Endothelial cell of umbilical vein (primary cell): ENCODE results near the gene RHOBTB1. TPM values are rescaled to one million over a fixed set of nuclear protein-coding genes. Genes with fewer than 3 reads are reported as not detected.
A peak's percentile ranks its signal among the peaks of the same experiment; 100 is the strongest.

Experiments
- BruUV-seq: library from RNA; stranded (reverse); fragments of 400-500 nt; replicated peaks from 2 replicates; lab custom pipeline; 2021; lab: Mats Ljungman, UMichigan
- CTCF ChIA-PET: fragments of 300-600, 350-600 bp; sonication (Branson Sonifier 250); formaldehyde crosslinking; loops from one replicate; lab custom pipeline; 2021; ENCODE audit warnings: antibody characterized with exemption, inconsistent platforms; lab: Charles Lee
- POLR2A ChIA-PET: fragments of 300-600, 350-600 bp; sonication (Branson Sonifier 250); formaldehyde crosslinking; loops from one replicate; lab custom pipeline; 2021; ENCODE audit warnings: antibody characterized with exemption, inconsistent platforms; lab: Charles Lee
- DNase-seq: peaks from one replicate; pipeline ENCODE4 v3.0.0-alpha.2; 2011; ENCODE audit warnings: low read depth, low spot score
- FAIRE-seq: peaks from 2 replicates; lab custom pipeline; 2011; peaks lifted over from hg19 to GRCh38; lab: Jason Lieb, UNC
- H2AFZ ChIP-seq: 2 replicates; pipeline ENCODE4 v1.6.0; 2012; ENCODE audit warnings: low read depth, low read length, control low read depth, inconsistent platforms
- H3K27ac ChIP-seq: 2 replicates; pipeline ENCODE4 v1.5.1; 2011; ENCODE audit warnings: low read depth, mild to moderate bottlenecking, control low read depth, low read length, moderate library complexity; ENCODE audit not compliant: insufficient read depth
- H3K27me3 ChIP-seq, 2 experiments: 2 replicates each; pipeline versions ENCODE4 v1.6.0 to v1.6.1; 2011; ENCODE audit warnings: low read length in 2 of 2, mixed read lengths in 1 of 2; ENCODE audit not compliant: control insufficient read depth in 2 of 2, insufficient read depth in 2 of 2
- H3K36me3 ChIP-seq, 2 experiments: 2 replicates in 1 of 2; 3 replicates in 1 of 2; pipeline ENCODE4 v1.5.1; 2011; ENCODE audit warnings: low read length in 2 of 2, mild to moderate bottlenecking in 1 of 2, moderate library complexity in 1 of 2; ENCODE audit not compliant: control insufficient read depth in 2 of 2, insufficient read depth in 2 of 2; ENCODE audit errors: extremely low read depth in 1 of 2
- H3K4me1 ChIP-seq: 3 replicates; pipeline ENCODE4 v1.5.1; 2011; ENCODE audit warnings: mild to moderate bottlenecking, low read length; ENCODE audit not compliant: control insufficient read depth, insufficient read depth; ENCODE audit errors: extremely low read depth
- H3K4me2 ChIP-seq: 2 replicates; pipeline ENCODE4 v1.6.1; 2011; ENCODE audit warnings: low read length, control low read depth, mixed read lengths; ENCODE audit not compliant: insufficient read depth
- H3K4me3 ChIP-seq, 3 experiments: fragments of 200-600 bp in 1 of 3; sonication (generic), shearing (Covaris generic) in 1 of 3; replicated peaks in 1 of 3; 2 replicates each; pipeline ENCODE4 v1.5.1; 2011 to 2016; ENCODE audit warnings: control low read depth in 3 of 3, low read length in 3 of 3, mild to moderate bottlenecking in 2 of 3, inconsistent platforms in 1 of 3, low read depth in 1 of 3, moderate library complexity in 1 of 3; ENCODE audit not compliant: insufficient read depth in 1 of 3
- H3K79me2 ChIP-seq: 2 replicates; pipeline ENCODE4 v1.6.0; 2012; ENCODE audit warnings: low read length, inconsistent platforms; ENCODE audit not compliant: control insufficient read depth, insufficient read depth
- H3K9ac ChIP-seq: replicated peaks from 2 replicates; pipeline ENCODE3; 2011; ENCODE audit warnings: low read length, control low read depth; ENCODE audit not compliant: insufficient read depth; ENCODE audit errors: extremely low read depth
- H3K9me1 ChIP-seq: replicated peaks from 3 replicates; pipeline ENCODE4 v1.6.0; 2011; ENCODE audit warnings: mild to moderate bottlenecking, low read length; ENCODE audit not compliant: control insufficient read depth, insufficient read depth; ENCODE audit errors: extremely low read depth
- H3K9me3 ChIP-seq: replicated peaks from 2 replicates; pipeline ENCODE4 v1.5.1; 2012; ENCODE audit warnings: low read length, inconsistent platforms; ENCODE audit not compliant: control insufficient read depth, insufficient read depth
- H4K20me1 ChIP-seq: replicated peaks from 2 replicates; pipeline ENCODE3; 2011; ENCODE audit warnings: mild to moderate bottlenecking, low read length; ENCODE audit not compliant: control insufficient read depth, insufficient read depth; ENCODE audit errors: extremely low read depth
- CTCF ChIP-seq, 2 donors: IDR thresholded peaks; 1 replicate in 1 of 2; 2 replicates in 1 of 2; pipeline ENCODE4 v1.5.1; 2011; ENCODE audit warnings: low read length in 2 of 2, mild to moderate bottlenecking in 2 of 2, moderate library complexity in 2 of 2, control low read depth in 1 of 2, inconsistent platforms in 1 of 2, low read depth in 1 of 2; ENCODE audit not compliant: insufficient read depth in 1 of 2; ENCODE audit errors: extremely low read depth in 1 of 2
- FOS ChIP-seq: IDR thresholded peaks from 2 replicates; pipeline ENCODE4 v1.6.1; 2011; ENCODE audit warnings: mild to moderate bottlenecking, low read length, moderate library complexity, borderline replicate concordance; ENCODE audit not compliant: insufficient read depth
- GATA2 ChIP-seq: IDR thresholded peaks from 2 replicates; pipeline ENCODE4 v1.7.0; 2011; ENCODE audit warnings: low read depth, mild to moderate bottlenecking, moderate library complexity, mixed read lengths, low read length; ENCODE audit not compliant: insufficient read length, insufficient read depth
- JUN ChIP-seq: IDR thresholded peaks from 2 replicates; pipeline ENCODE4 v1.6.1; 2011; ENCODE audit warnings: borderline replicate concordance, low read depth; ENCODE audit not compliant: insufficient read length, insufficient read depth
- MAX ChIP-seq: IDR thresholded peaks from 2 replicates; pipeline ENCODE4 v1.6.1; 2011; ENCODE audit not compliant: insufficient read depth, insufficient read length
- MYC ChIP-seq: IDR thresholded peaks from one replicate; pipeline ENCODE4 v1.6.1; 2011; ENCODE audit warnings: mild to moderate bottlenecking, low read depth, low read length
- POLR2A ChIP-seq: IDR thresholded peaks from 2 replicates; pipeline ENCODE4 v1.6.1; 2012; ENCODE audit warnings: low read depth, mild to moderate bottlenecking, control low read depth, low read length
- POLR2AphosphoS5 ChIP-seq: IDR thresholded peaks from 2 replicates; pipeline ENCODE4 v1.6.1; 2012; ENCODE audit warnings: low read depth, mild to moderate bottlenecking, control low read depth, low read length, moderate library complexity; ENCODE audit not compliant: insufficient read depth
- dilution Hi-C: fragments of 300-500 bp; cut with MboI; formaldehyde crosslinking; loops from one replicate; pipeline ENCODE4 v1.15.0; 2019; ENCODE audit warnings: low sequenced_read_pairs; ENCODE audit not compliant: extremely low pct_ligation_motif_present
- intact Hi-C: fragments of 100-400 bp; cut with micrococcal nuclease; formaldehyde crosslinking; loops from one replicate; pipeline ENCODE4 v1.10.0; 2022
- polyA plus RNA-seq, 4 experiments: library from polyadenylated mRNA; depleted of rRNA in 3 of 4; stranded (reverse) in 3 of 4; unstranded in 1 of 4; fragments of >200 nt; gene quantifications; 2 replicates each; pipeline versions ENCODE4 v1.2.1 to v1.2.3, GENCODE V29; 2011 to 2012; ENCODE audit warnings: missing spikeins in 1 of 4
- total RNA-seq: library from RNA; stranded (reverse); gene quantifications from 2 replicates; pipeline ENCODE4 v1.2.3, GENCODE V29; 2021

Gene RHOBTB1
- total and polyA plus RNA-seq, 2 donors (not counting 3 experiments of a cell fraction or from before 2014, with no cell fraction given), result 21.2 to 31.0 TPM

GRCh38 chr10:60848126-60848525 lies 95.9 kb downstream of the RHOBTB1 start:
- no TSS peak for BruUV-seq
- Histone ChIP-seq H4K20me1 (no peaks in the 10 kb centered on the region), H3K27ac (no peak overlapping the region), H3K4me2 (no peak overlapping the region), H3K36me3 (no peaks in the 10 kb centered on the region), H3K4me1 (peaks cover 11% of the 10 kb centered on the region), H3K9ac (no peak overlapping the region), H3K9me1 (no peaks in the 10 kb centered on the region), H3K27me3 (no peaks in the 10 kb centered on the region), H3K4me3 (no peak overlapping the region), H3K79me2 (no peaks in the 10 kb centered on the region), H3K9me3 (no peaks in the 10 kb centered on the region), H2AFZ (no peak overlapping the region)
- POLR2A ChIA-PET, result no interaction called here
- FAIRE-seq (no peak), DNase-seq (peak; percentile 52)
- dilution Hi-C loops, result no loop called here
- CTCF ChIA-PET, result interaction anchor here (1.0 to 1.4 kb wide), 2 partner anchors 35 to 177 kb away, joined by 3 to 4 read pairs; no protein-coding TSS in a partner anchor
- TF ChIP-seq POLR2AphosphoS5 (no peak), MYC (no peak), POLR2A (no peak), GATA2 (no peak), MAX (no peak), JUN (no peak), CTCF (IDR thresholded peaks at IDR 0.05; ENCODE audit: extremely low read depth in 1 of 2, insufficient read depth in 1 of 2, low read depth in 1 of 2, low read length in 2 of 2) (no peak), FOS (no peak)
- intact Hi-C loops, result no loop called here
